T-helper 1 cell treated with Interleukin-12 subunit alpha and Interleukin-12 subunit beta and Interleukin-4 antibody, amounts not matched to agents 30 μg/mL and 1 μg/mL, for 36 hours (primary cell): ENCODE data around the gene CALR.

Source experiments
- H3K27ac Mint-ChIP-seq: one replicate; pipeline ENCODE4 v1.8.0; 2021; ENCODE audit warnings: mild to moderate bottlenecking, mixed read lengths
- H3K27me3 Mint-ChIP-seq: one replicate; pipeline ENCODE4 v1.8.0; 2021; ENCODE audit warnings: low read depth, mixed read lengths
- H3K36me3 Mint-ChIP-seq: one replicate; pipeline ENCODE4 v1.8.0; 2021; ENCODE audit warnings: low read depth, mixed read lengths
- H3K4me1 Mint-ChIP-seq: one replicate; pipeline ENCODE4 v1.8.0; 2021; ENCODE audit warnings: low read depth, mixed read lengths
- H3K4me3 Mint-ChIP-seq: one replicate; pipeline ENCODE4 v1.8.0; 2021; ENCODE audit warnings: mild to moderate bottlenecking, moderate library complexity, mixed read lengths
- H3K9me3 Mint-ChIP-seq: one replicate; pipeline ENCODE4 v1.8.0; 2021; ENCODE audit warnings: mixed read lengths

Gene CALR

GRCh38 chr19:12921047-12921446, 17.4 kb upstream of the CALR start:
- H3K27ac Mint-ChIP-seq, result no peak overlapping the region
- no peak overlapping the region for H3K4me3 Mint-ChIP-seq
- H3K9me3 Mint-ChIP-seq, result no peaks in the 10 kb centered on the region
- H3K36me3 Mint-ChIP-seq, result peaks cover 21% of the 10 kb centered on the region
- peaks cover 10% of the 10 kb centered on the region for H3K4me1 Mint-ChIP-seq
- H3K27me3 Mint-ChIP-seq, result no peaks in the 10 kb centered on the region

GRCh38 chr19:12922959-12923358, 15.4 kb upstream of the CALR start:
- H3K36me3 Mint-ChIP-seq, result peaks cover 29% of the 10 kb centered on the region
- peaks cover 10% of the 10 kb centered on the region for H3K4me1 Mint-ChIP-seq
- no peak overlapping the region for H3K4me3 Mint-ChIP-seq
- no peaks in the 10 kb centered on the region for H3K27me3 Mint-ChIP-seq
- no peaks in the 10 kb centered on the region for H3K9me3 Mint-ChIP-seq
- no peak overlapping the region for H3K27ac Mint-ChIP-seq

- no peaks in the 10 kb centered on the region for H3K27me3 Mint-ChIP-seq
- H3K4me3 Mint-ChIP-seq, result no peak overlapping the region
- no peaks in the 10 kb centered on the region for H3K9me3 Mint-ChIP-seq
Measured at GRCh38 chr19:12924621-12925310, 13.6 kb upstream of the CALR start.

GRCh38 chr19:12930002-12930645, 8.3 kb upstream of the CALR start:
- no peaks in the 10 kb centered on the region for H3K9me3 Mint-ChIP-seq
- H3K4me1 Mint-ChIP-seq, result peaks cover 16% of the 10 kb centered on the region
- H3K4me3 Mint-ChIP-seq, result no peak overlapping the region
- no peaks in the 10 kb centered on the region for H3K27me3 Mint-ChIP-seq
- H3K36me3 Mint-ChIP-seq, result peaks cover 30% of the 10 kb centered on the region
- no peak overlapping the region for H3K27ac Mint-ChIP-seq

More at GRCh38 chr19:12924621-12925310, 13.6 kb upstream of the CALR start:
- peaks cover 38% of the 10 kb centered on the region for H3K36me3 Mint-ChIP-seq
- H3K27ac Mint-ChIP-seq, result no peak overlapping the region
- H3K4me1 Mint-ChIP-seq, result no peaks in the 10 kb centered on the region

GRCh38 chr19:12932392-12933286, 5.8 kb upstream of the CALR start:
- Mint-ChIP-seq H3K27ac (peak overlapping the region; percentile 90), H3K4me3 (peak overlapping the region; percentile 99), H3K36me3 (peaks cover 22% of the 10 kb centered on the region), H3K27me3 (no peaks in the 10 kb centered on the region), H3K4me1 (peaks cover 24% of the 10 kb centered on the region), H3K9me3 (no peaks in the 10 kb centered on the region)

GRCh38 chr19:12933287-12934072, 4.9 kb upstream of the CALR start, which contains the start of gene FARSA:
FARSA (minus strand) TSS chr19:12933711; CDS start chr19:12933696, 15 bp downstream.
- Mint-ChIP-seq H3K27ac (peak within 1 kb of the TSS; percentile 90), H3K9me3 (no peaks in the 10 kb centered on the region), H3K36me3 (peaks cover 20% of the 10 kb centered on the region), H3K27me3 (no peaks in the 10 kb centered on the region), H3K4me1 (peaks cover 27% of the 10 kb centered on the region), H3K4me3 (peak within 1 kb of the TSS; percentile 99)

GRCh38 chr19:12935071-12935470, 3.3 kb upstream of the CALR start:
- Mint-ChIP-seq H3K4me3 (no peak overlapping the region), H3K36me3 (peaks cover 28% of the 10 kb centered on the region), H3K9me3 (no peaks in the 10 kb centered on the region), H3K4me1 (peaks cover 38% of the 10 kb centered on the region), H3K27me3 (no peaks in the 10 kb centered on the region), H3K27ac (peak overlapping the region; percentile 31)

GRCh38 chr19:12936582-12936981, 1.8 kb upstream of the CALR start:
- peaks cover 48% of the 10 kb centered on the region for H3K4me1 Mint-ChIP-seq
- peak overlapping the region; percentile 62 for H3K27ac Mint-ChIP-seq
- no peak overlapping the region for H3K4me3 Mint-ChIP-seq
- H3K9me3 Mint-ChIP-seq, result no peaks in the 10 kb centered on the region
- peaks cover 40% of the 10 kb centered on the region for H3K36me3 Mint-ChIP-seq
- H3K27me3 Mint-ChIP-seq, result no peaks in the 10 kb centered on the region

- peaks cover 44% of the 10 kb centered on the region for H3K36me3 Mint-ChIP-seq
- peaks cover 48% of the 10 kb centered on the region for H3K4me1 Mint-ChIP-seq
- no peaks in the 10 kb centered on the region for H3K9me3 Mint-ChIP-seq
Measured at GRCh38 chr19:12937093-12937926, 1.1 kb upstream of the CALR start.

GRCh38 chr19:12938779-12939601, 581 bp downstream of the CALR start:
- peak overlapping the region; percentile 99 for H3K4me3 Mint-ChIP-seq
- no peaks in the 10 kb centered on the region for H3K9me3 Mint-ChIP-seq
- H3K27ac Mint-ChIP-seq, result peak overlapping the region; percentile 89
- H3K4me1 Mint-ChIP-seq, result peaks cover 42% of the 10 kb centered on the region
- H3K27me3 Mint-ChIP-seq, result no peaks in the 10 kb centered on the region
- peaks cover 50% of the 10 kb centered on the region for H3K36me3 Mint-ChIP-seq

More at GRCh38 chr19:12937093-12937926, 1.1 kb upstream of the CALR start:
- Mint-ChIP-seq H3K27me3 (no peaks in the 10 kb centered on the region), H3K4me3 (peak overlapping the region; percentile 99), H3K27ac (peak overlapping the region; percentile 89)

GRCh38 chr19:12939975-12940423, 1.6 kb downstream of the CALR start:
- Mint-ChIP-seq H3K4me1 (peaks cover 47% of the 10 kb centered on the region), H3K27me3 (no peaks in the 10 kb centered on the region), H3K4me3 (peak overlapping the region; percentile 99), H3K9me3 (no peaks in the 10 kb centered on the region), H3K27ac (peak overlapping the region; percentile 89), H3K36me3 (peaks cover 60% of the 10 kb centered on the region)

- peaks cover 68% of the 10 kb centered on the region for H3K36me3 Mint-ChIP-seq
Measured at GRCh38 chr19:12940897-12941296, 2.5 kb downstream of the CALR start.

More at GRCh38 chr19:12940897-12941296, 2.5 kb downstream of the CALR start:
- Mint-ChIP-seq H3K9me3 (no peaks in the 10 kb centered on the region), H3K27me3 (no peaks in the 10 kb centered on the region), H3K4me1 (peaks cover 53% of the 10 kb centered on the region), H3K27ac (peak overlapping the region; percentile 74), H3K4me3 (peak overlapping the region; percentile 99)
